ENCODE data around the gene PLCB3.

DNA sequence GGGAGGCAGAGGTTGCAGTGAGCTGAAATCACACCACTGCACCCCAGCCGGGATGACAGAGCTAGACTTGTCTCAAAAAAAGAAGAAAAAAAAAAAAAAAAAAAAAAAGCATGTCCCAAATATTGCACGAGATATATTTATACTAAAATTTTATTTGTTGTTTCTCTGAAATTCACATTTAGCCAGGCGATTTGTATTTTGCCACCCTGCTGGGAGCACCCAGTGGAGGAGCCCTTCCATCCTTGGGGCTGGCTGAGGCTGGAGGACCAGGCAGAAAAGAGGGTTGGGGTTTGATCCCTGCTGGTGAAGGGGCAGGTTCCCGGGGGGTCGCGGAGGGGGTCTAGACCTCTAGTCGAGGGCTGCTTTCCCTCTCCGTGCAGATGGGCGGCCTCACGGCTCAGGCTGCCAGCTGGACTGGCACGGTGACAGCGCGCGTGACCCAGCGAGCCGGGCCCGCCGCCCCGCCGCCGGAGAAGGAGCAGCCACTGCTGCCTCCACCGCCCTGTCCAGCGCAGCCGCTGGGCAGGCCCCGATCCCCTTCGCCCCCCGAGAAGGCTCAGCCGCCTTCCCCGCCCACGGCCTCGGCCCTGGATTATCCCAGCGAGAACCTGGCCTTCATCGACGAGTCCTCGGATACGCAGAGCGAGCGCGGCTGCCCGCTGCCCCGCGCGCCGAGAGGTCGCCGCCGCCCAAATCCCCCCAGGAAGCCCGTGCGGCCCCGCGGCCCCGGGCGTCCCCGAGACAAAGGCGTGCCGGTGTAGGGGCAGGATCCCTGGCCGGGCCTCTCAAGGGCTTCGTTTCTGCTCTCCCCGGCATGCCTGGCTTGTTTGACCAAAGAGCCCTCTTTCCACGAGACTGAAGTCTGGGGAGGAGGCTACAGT, 47.9 kb downstream of the PLCB3 start:
- TF ChIP-seq, protein P1, sequence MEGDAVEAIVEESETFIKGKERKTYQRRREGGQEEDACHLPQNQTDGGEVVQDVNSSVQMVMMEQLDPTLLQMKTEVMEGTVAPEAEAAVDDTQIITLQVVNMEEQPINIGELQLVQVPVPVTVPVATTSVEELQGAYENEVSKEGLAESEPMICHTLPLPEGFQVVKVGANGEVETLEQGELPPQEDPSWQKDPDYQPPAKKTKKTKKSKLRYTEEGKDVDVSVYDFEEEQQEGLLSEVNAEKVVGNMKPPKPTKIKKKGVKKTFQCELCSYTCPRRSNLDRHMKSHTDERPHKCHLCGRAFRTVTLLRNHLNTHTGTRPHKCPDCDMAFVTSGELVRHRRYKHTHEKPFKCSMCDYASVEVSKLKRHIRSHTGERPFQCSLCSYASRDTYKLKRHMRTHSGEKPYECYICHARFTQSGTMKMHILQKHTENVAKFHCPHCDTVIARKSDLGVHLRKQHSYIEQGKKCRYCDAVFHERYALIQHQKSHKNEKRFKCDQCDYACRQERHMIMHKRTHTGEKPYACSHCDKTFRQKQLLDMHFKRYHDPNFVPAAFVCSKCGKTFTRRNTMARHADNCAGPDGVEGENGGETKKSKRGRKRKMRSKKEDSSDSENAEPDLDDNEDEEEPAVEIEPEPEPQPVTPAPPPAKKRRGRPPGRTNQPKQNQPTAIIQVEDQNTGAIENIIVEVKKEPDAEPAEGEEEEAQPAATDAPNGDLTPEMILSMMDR (IDR thresholded peaks at IDR 0.05): no peak
- no peak for TF ChIP-seq POLR2A (IDR thresholded peaks at IDR 0.05)

Measured in right lobe of liver (tissue), 4 donors.